ENCODE measurements around the gene ASTL. TPM values are rescaled to one million over a fixed set of nuclear protein-coding genes. Genes with fewer than 3 reads are reported as not detected.
A peak's percentile ranks its signal among the peaks of the same experiment; 100 is the strongest.

ASTL gene
- total and polyA plus RNA-seq, 4 donors: 0.27 to 0.33 (median 0.28) TPM; not detected in 1

- Histone ChIP-seq H3K4me1 (ENCODE audit: control insufficient read depth, insufficient read depth, low read length) (peaks cover 16% of the 10 kb centered on the region), H3K9me3 (ENCODE audit: control insufficient read depth, insufficient read depth, low read length) (peaks cover 3% of the 10 kb centered on the region), H3K27me3 (ENCODE audit: control insufficient read depth, insufficient read depth, low read length) (no peaks in the 10 kb centered on the region), H3K27ac (ENCODE audit: low read depth, low read length) (peak overlapping the region; percentile 64), H3K4me3 (ENCODE audit: low read depth, low read length) (no peak overlapping the region), H3K36me3 (ENCODE audit: control insufficient read depth, insufficient read depth, low read length) (no peaks in the 10 kb centered on the region)
- WGBS (ENCODE audit: insufficient coverage): 46% methylated on average over 2 of the region's 3 CpGs
- no peak for DNase-seq (ENCODE audit: low read depth in 4 of 6, low spot score in 6 of 6)
Measured at GRCh38 chr2:96109361-96109680, 29.0 kb downstream of the ASTL start.

GRCh38 chr2:96108541-96109360, 29.6 kb downstream of the ASTL start:
- no peaks in the 10 kb centered on the region for H3K27me3 ChIP-seq (ENCODE audit: control insufficient read depth, insufficient read depth, low read length)
- H3K36me3 ChIP-seq (ENCODE audit: control insufficient read depth, insufficient read depth, low read length): no peaks in the 10 kb centered on the region
- H3K9me3 ChIP-seq (ENCODE audit: control insufficient read depth, insufficient read depth, low read length): peaks cover 3% of the 10 kb centered on the region
- WGBS (ENCODE audit: insufficient coverage): 41% methylated on average over 16 of the region's 17 CpGs
- no peak overlapping the region for H3K4me3 ChIP-seq (ENCODE audit: low read depth, low read length)
- H3K27ac ChIP-seq (ENCODE audit: low read depth, low read length): peak overlapping the region; percentile 64
- DNase-seq (ENCODE audit: low read depth in 4 of 6, low spot score in 6 of 6): peak in 1 of 6 donors; percentile 47
- H3K4me1 ChIP-seq (ENCODE audit: control insufficient read depth, insufficient read depth, low read length): peaks cover 18% of the 10 kb centered on the region

GRCh38 chr2:96108151-96108540, 30.2 kb downstream of the ASTL start:
- WGBS (ENCODE audit: insufficient coverage): 35% methylated on average over 3 of the region's 5 CpGs
- DNase-seq (ENCODE audit: low read depth in 4 of 6, low spot score in 6 of 6): no peak
- Histone ChIP-seq H3K4me3 (ENCODE audit: low read depth, low read length) (no peak overlapping the region), H3K27ac (ENCODE audit: low read depth, low read length) (no peak overlapping the region), H3K9me3 (ENCODE audit: control insufficient read depth, insufficient read depth, low read length) (peaks cover 3% of the 10 kb centered on the region), H3K4me1 (ENCODE audit: control insufficient read depth, insufficient read depth, low read length) (peaks cover 18% of the 10 kb centered on the region), H3K36me3 (ENCODE audit: control insufficient read depth, insufficient read depth, low read length) (no peaks in the 10 kb centered on the region), H3K27me3 (ENCODE audit: control insufficient read depth, insufficient read depth, low read length) (no peaks in the 10 kb centered on the region)

DNA sequence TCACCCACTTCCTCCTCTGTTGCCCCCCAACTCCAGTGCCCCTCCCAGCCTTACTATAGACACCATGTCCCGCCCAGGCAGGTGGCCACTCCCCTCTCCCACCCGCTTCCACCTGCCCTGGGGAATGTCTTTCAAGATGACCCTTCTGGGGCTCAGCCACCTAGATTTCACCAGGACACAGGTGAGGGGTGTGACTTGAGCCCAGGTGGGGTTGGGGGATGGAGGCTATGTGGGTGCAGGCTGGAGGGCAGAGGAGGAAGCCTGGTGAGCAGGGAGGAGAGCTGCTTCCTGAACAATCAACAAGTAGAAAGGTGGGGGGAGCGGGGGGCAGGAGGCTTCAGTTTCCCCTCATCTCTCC, 30.6 kb downstream of the ASTL start:
- Histone ChIP-seq H3K27ac (ENCODE audit: low read depth, low read length) (no peak overlapping the region), H3K9me3 (ENCODE audit: control insufficient read depth, insufficient read depth, low read length) (peaks cover 3% of the 10 kb centered on the region), H3K4me1 (ENCODE audit: control insufficient read depth, insufficient read depth, low read length) (peaks cover 18% of the 10 kb centered on the region), H3K4me3 (ENCODE audit: low read depth, low read length) (no peak overlapping the region), H3K36me3 (ENCODE audit: control insufficient read depth, insufficient read depth, low read length) (no peaks in the 10 kb centered on the region), H3K27me3 (ENCODE audit: control insufficient read depth, insufficient read depth, low read length) (no peaks in the 10 kb centered on the region)
- DNase-seq (ENCODE audit: low read depth in 4 of 6, low spot score in 6 of 6): no peak
- WGBS (ENCODE audit: insufficient coverage): 100% methylated on average over 1 of the region's 3 CpGs

- Histone ChIP-seq H3K36me3 (ENCODE audit: control insufficient read depth, insufficient read depth, low read length) (no peaks in the 10 kb centered on the region), H3K27ac (ENCODE audit: low read depth, low read length) (no peak overlapping the region), H3K9me3 (ENCODE audit: control insufficient read depth, insufficient read depth, low read length) (peaks cover 3% of the 10 kb centered on the region), H3K27me3 (ENCODE audit: control insufficient read depth, insufficient read depth, low read length) (no peaks in the 10 kb centered on the region), H3K4me3 (ENCODE audit: low read depth, low read length) (no peak overlapping the region), H3K4me1 (ENCODE audit: control insufficient read depth, insufficient read depth, low read length) (peaks cover 18% of the 10 kb centered on the region)
- DNase-seq (ENCODE audit: low read depth in 4 of 6, low spot score in 6 of 6): no peak
- WGBS (ENCODE audit: insufficient coverage): 83% methylated on average over 9 of the region's 9 CpGs
Measured at GRCh38 chr2:96106991-96107707, 31.2 kb downstream of the ASTL start.

GRCh38 chr2:96105994-96106715, 32.1 kb downstream of the ASTL start:
- peaks cover 18% of the 10 kb centered on the region for H3K4me1 ChIP-seq (ENCODE audit: control insufficient read depth, insufficient read depth, low read length)
- no peak overlapping the region for H3K27ac ChIP-seq (ENCODE audit: low read depth, low read length)
- H3K27me3 ChIP-seq (ENCODE audit: control insufficient read depth, insufficient read depth, low read length): no peaks in the 10 kb centered on the region
- no peak for DNase-seq (ENCODE audit: low read depth in 4 of 6, low spot score in 6 of 6)
- H3K9me3 ChIP-seq (ENCODE audit: control insufficient read depth, insufficient read depth, low read length): peaks cover 3% of the 10 kb centered on the region
- H3K4me3 ChIP-seq (ENCODE audit: low read depth, low read length): no peak overlapping the region
- 100% methylated on average over 1 of the region's 8 CpGs for WGBS (ENCODE audit: insufficient coverage)
- no peaks in the 10 kb centered on the region for H3K36me3 ChIP-seq (ENCODE audit: control insufficient read depth, insufficient read depth, low read length)

GRCh38 chr2:96105152-96105915, 33.0 kb downstream of the ASTL start:
- Histone ChIP-seq H3K27ac (ENCODE audit: low read depth, low read length) (no peak overlapping the region), H3K4me1 (ENCODE audit: control insufficient read depth, insufficient read depth, low read length) (peaks cover 18% of the 10 kb centered on the region), H3K9me3 (ENCODE audit: control insufficient read depth, insufficient read depth, low read length) (peaks cover 3% of the 10 kb centered on the region), H3K27me3 (ENCODE audit: control insufficient read depth, insufficient read depth, low read length) (no peaks in the 10 kb centered on the region), H3K4me3 (ENCODE audit: low read depth, low read length) (no peak overlapping the region), H3K36me3 (ENCODE audit: control insufficient read depth, insufficient read depth, low read length) (no peaks in the 10 kb centered on the region)
- WGBS (ENCODE audit: insufficient coverage): 89% methylated on average over 3 of the region's 3 CpGs
- DNase-seq (ENCODE audit: low read depth in 4 of 6, low spot score in 6 of 6): no peak

DNA sequence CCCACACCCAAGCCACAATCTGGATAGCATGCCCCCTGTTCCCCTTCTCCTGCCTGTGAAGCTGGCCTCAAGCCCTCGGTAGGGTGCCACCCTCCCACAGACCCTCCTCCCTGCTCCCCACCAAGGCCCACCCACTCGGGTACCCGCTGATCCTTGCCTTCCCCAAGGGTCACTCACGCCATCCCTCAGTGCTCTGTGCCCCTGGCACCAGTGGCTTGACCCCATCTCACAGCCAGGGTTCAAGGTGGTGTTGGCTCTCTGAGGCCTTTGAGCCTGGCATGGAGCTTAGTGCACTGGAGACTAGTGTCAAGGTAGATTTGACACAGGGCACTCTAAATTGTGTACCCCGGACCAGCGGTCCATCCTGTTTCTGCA, 33.8 kb downstream of the ASTL start:
- no peaks in the 10 kb centered on the region for H3K36me3 ChIP-seq (ENCODE audit: control insufficient read depth, insufficient read depth, low read length)
- H3K4me1 ChIP-seq (ENCODE audit: control insufficient read depth, insufficient read depth, low read length): peaks cover 18% of the 10 kb centered on the region
- no peaks in the 10 kb centered on the region for H3K27me3 ChIP-seq (ENCODE audit: control insufficient read depth, insufficient read depth, low read length)
- DNase-seq (ENCODE audit: low read depth in 4 of 6, low spot score in 6 of 6): no peak
- 84% methylated on average over 6 of the region's 6 CpGs for WGBS (ENCODE audit: insufficient coverage)
- no peak overlapping the region for H3K4me3 ChIP-seq (ENCODE audit: low read depth, low read length)
- H3K27ac ChIP-seq (ENCODE audit: low read depth, low read length): no peak overlapping the region
- H3K9me3 ChIP-seq (ENCODE audit: control insufficient read depth, insufficient read depth, low read length): peaks cover 3% of the 10 kb centered on the region

- 34% methylated on average over 6 of the region's 6 CpGs for WGBS (ENCODE audit: insufficient coverage)
- H3K27me3 ChIP-seq (ENCODE audit: control insufficient read depth, insufficient read depth, low read length): no peaks in the 10 kb centered on the region
- no peak overlapping the region for H3K4me3 ChIP-seq (ENCODE audit: low read depth, low read length)
- no peak overlapping the region for H3K27ac ChIP-seq (ENCODE audit: low read depth, low read length)
- no peak for DNase-seq (ENCODE audit: low read depth in 4 of 6, low spot score in 6 of 6)
- peaks cover 16% of the 10 kb centered on the region for H3K4me1 ChIP-seq (ENCODE audit: control insufficient read depth, insufficient read depth, low read length)
- no peaks in the 10 kb centered on the region for H3K36me3 ChIP-seq (ENCODE audit: control insufficient read depth, insufficient read depth, low read length)
- peaks cover 3% of the 10 kb centered on the region for H3K9me3 ChIP-seq (ENCODE audit: control insufficient read depth, insufficient read depth, low read length)
Measured at GRCh38 chr2:96103761-96104486, 34.4 kb downstream of the ASTL start.
